A204.1 (cell line): ENCODE data around the gene APOO.

ENCODE experiments used
- FAIRE-seq: peaks from 2 replicates; lab custom pipeline; 2012; peaks lifted over from hg19 to GRCh38; lab: Jason Lieb, UNC

The APOO gene

DNA sequence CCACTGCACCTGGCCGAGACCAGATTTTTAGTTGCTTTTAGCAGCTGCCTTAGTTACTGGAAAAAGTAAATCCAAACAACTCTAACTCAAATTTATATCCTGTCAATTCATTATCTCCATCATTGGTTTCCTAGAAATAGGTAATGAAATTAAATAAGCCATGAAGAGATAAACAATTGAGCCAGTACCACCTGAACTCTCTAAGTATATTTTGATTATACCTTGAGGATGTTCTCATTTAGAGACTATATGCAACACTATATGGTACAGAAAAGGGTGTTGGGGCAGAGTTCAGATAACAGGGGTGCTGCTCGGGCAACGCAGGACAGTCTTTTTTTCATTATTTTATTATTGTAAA, 89.8 kb downstream of the APOO start:
- no peak for FAIRE-seq

DNA sequence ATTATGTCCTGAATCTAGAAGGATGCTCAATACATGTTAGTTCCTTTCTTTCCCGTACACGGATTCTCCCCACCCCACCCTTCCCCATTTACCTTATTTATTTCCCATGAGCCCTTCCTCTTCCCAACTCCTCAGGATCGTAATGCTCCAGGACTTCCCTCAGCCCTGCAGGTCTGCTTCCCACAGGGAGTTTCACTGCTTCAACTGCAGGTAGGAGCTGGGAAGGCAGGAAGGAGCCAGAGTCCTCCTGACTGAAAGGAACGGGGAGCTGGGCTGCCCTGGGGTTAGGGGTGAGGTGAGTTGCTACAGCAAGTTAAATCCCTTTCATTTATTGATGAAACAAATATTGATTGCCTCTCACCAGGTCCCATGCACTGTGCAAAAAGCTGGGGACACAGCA, 91.6 kb downstream of the APOO start:
- no peak for FAIRE-seq

- FAIRE-seq: no peak
Observed at GRCh38 chrX:23815376-23815775, 92.4 kb downstream of the APOO start.

DNA sequence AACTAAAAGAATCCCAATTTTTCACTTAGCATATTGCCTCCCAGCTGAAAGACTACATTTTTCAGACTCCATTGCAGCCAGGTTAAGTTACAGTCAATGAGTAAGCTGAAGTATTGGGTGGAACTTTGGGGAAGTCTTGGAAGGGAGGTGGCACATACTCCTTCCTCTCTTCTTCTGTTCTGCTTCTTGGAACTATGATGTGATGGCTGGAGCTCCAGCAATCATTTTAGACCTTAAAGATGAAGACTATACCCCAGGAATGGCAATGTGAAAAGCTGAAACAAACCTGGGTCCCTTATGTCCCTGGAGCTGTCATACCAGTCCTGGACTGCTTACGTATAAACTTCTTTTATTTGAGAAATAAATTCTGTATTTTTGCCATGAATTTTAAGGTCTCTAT, 93.9 kb downstream of the APOO start:
- FAIRE-seq: no peak

GRCh38 chrX:23811656-23812055, 96.1 kb downstream of the APOO start:
- no peak for FAIRE-seq

DNA sequence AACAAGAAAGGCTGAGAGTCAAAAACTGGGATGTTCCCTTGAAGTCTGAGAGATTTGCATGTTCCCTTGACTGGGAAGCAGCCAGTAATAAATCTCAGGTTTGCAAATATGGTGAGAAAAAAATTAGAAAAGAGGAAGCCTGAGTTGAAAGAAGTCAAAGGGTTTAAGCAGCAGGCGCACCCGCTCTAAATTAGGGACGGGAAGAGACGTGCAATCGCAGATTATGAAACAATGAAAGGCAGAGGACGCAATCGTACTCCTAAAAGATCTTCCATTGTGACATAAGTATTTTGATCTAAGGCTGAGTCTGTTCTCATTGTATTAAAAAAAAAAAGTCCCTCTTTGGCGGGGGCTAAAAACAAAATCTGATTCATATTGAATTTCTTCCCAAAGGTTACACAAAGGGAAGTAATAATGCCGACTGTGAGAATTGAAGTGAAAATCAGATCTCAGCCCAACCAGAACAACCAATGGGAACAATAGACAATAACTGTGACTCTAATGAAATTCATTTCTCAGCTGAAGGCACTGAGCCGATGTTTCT, 96.6 kb downstream of the APOO start:
- no peak for FAIRE-seq

GRCh38 chrX:23810279-23810678, 97.5 kb downstream of the APOO start:
- no peak for FAIRE-seq

DNA sequence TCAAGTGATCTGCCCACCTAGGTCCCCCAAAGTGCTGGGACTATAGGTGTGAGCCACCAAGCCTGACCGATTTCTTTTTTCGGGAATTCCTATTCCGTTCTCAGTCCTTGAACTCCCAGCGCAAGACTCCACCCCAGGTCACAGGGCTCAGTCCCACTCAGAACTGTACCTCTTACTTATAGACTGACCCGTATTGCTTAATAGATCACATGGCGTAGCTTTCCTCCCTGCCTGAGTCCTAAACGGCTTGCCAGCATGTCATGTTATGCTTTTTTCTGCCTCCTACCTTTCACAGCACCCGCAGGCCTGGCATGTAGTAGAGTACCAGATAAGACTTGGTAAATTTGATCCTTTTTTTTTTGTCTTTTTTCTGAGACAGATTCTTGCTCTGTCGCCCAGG, 102.3 kb downstream of the APOO start:
- no peak for FAIRE-seq

GRCh38 chrX:23804578-23804977, 103.2 kb downstream of the APOO start:
- FAIRE-seq: no peak

GRCh38 chrX:23803931-23804381, 103.8 kb downstream of the APOO start:
- no peak for FAIRE-seq

GRCh38 chrX:23802431-23802830, 105.3 kb downstream of the APOO start:
- FAIRE-seq: no peak

DNA sequence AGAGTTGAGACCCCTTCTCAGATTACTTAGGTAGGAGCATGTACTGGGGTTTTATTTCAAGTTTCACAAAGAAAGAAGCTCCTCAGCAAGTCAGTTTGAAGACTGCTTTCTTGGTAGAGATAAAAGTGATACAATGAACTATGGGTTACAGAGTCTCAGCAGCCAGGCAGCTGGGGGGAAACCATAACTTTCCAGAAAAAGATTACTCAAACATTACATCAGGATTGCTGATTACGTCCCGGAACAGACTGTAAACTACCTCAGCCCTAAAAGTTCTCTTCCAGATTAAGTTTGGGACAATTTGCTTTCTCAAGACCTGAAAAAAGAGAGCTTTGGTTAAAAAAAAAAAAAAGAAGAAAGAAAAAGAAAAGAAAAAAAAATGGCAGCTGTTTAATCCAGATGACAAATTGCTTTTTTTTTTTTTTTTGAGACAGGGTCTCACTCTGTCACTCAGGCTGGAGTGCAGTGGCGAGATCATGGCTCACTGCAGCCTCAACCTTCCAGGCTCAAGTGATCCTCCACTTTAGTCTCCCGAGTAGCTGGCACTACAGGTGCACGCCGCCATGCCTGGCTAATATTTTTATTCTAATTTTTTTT, 108.2 kb downstream of the APOO start:
- FAIRE-seq: no peak

- no peak for FAIRE-seq
Observed at GRCh38 chrX:23797371-23798128, 110.2 kb downstream of the APOO start.

GRCh38 chrX:23795221-23795620, 112.5 kb downstream of the APOO start:
- no peak for FAIRE-seq

- FAIRE-seq: no peak
Observed at GRCh38 chrX:23792861-23793553, 114.7 kb downstream of the APOO start.

GRCh38 chrX:23790155-23790497, 117.6 kb downstream of the APOO start:
- FAIRE-seq: no peak

DNA sequence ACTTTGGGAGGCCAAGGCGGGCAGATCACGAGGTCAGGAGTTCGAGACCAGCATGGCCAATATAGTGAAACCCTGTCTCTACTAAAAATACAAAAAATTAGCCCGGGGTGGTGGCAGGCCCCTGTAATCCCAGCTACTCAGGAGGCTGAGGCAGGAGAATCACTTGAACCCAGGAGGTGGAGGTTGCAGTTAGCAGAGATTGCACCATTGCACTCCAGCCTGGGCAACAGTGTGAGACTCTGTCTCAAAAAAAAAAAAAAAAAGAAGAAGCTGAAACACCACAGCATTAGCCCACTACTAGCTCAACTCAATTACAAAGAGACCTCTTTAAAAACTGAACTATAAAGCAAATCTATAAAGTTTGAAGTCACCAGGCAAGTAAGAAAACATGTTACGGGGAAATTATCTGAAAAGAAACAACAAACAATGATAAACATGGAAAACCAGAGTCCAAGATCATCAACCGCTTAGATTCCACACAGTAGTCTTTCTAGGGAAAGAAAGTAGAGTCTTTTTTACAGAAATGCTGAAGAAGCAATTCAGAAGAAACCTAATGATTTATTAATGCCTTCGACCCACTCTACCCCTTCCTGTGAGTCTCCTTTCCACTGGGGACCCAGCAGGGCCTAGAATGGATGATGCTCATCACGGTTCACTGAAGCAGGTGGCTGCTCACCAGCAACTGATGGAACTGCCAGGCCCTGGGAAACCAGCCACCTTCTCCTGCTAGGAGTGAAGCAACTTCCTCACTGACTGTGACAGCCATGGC, 118.2 kb downstream of the APOO start:
- FAIRE-seq: no peak

DNA sequence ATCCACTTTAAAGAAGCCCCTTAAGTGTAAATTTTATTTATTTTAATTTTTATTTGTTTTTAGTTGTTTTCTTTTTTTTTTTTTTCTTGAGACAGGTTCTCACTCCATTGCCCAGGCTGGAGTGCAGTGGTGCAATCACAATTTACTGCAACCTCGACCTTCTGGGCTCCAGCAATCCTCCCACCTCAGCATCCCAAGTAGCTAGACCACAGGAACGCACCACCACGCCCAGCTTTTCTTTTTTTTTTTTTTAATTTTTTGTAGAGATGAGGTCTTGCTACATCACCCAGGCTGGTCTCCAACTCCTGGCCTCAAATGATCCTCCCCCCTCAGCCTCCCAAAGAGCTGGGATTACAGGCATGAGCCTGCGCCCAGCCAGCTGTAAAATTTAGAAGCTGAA, 118.8 kb downstream of the APOO start:
- no peak for FAIRE-seq

GRCh38 chrX:23788521-23788920, 119.2 kb downstream of the APOO start:
- FAIRE-seq: no peak

GRCh38 chrX:23787745-23788118, 120.0 kb downstream of the APOO start:
- no peak for FAIRE-seq

DNA sequence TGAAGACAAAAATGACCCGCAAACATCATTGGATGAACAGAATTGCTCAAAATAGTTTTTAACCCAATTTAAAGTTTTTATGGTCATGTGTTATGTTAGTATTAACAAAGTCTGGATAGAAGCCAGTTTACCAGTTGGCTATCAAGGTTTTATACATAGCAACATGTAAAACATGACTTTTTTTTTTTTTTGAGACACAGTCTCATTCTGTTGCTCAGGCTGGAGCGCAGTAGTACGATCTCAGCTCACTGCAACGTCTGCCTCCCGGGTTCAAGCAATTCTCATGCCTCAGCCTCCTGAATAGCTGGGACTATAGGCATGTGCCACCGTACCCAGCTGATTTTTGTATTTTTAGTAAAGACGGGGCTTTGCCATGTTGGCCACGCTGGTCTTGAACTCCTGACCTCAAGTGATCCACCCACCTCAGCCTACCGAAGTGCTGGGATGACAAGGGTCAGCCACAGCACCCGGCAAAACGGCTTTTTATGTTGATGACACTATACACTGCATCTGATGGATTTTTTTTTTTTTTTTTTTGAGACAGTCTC, 121.4 kb downstream of the APOO start:
- no peak for FAIRE-seq

GRCh38 chrX:23785580-23785979, 122.2 kb downstream of the APOO start:
- FAIRE-seq: no peak
